Activated B cell treated with CpG ODN at 0.5 μM for 24 hours (primary cell): ENCODE data around the gene CDKAL1. TPM values are rescaled to one million over a fixed set of nuclear protein-coding genes. Genes with fewer than 3 reads are reported as not detected.
"Not testable (repeated sequence)": the region's sequence is repeated elsewhere in the genome, so short reads cannot be mapped to it uniquely, and the experiment has no call there.

ENCODE experiments used
- ATAC-seq: fragments of 200-7000 bp; cut with Tn5 transposase; one replicate; pipeline ENCODE4 v1.10.0; 2021; ENCODE audit warnings: low read depth, mild to moderate bottlenecking, moderate library complexity
- CTCF ChIA-PET: fragments of 350-600 bp; sonication (Branson Sonifier 250); formaldehyde crosslinking; loops from one replicate; lab custom pipeline; 2021; ENCODE audit warnings: antibody characterized with exemption; lab: Charles Lee
- POLR2A ChIA-PET: fragments of 350-600 bp; sonication (Branson Sonifier 250); formaldehyde crosslinking; loops from one replicate; lab custom pipeline; 2021; ENCODE audit warnings: antibody characterized with exemption; lab: Charles Lee
- DNase-seq: peaks from one replicate; pipeline ENCODE4 v3.0.0; 2022
- H3K27ac Mint-ChIP-seq: one replicate; pipeline ENCODE4 v1.8.0; 2020; ENCODE audit warnings: mixed read lengths
- H3K27me3 Mint-ChIP-seq: one replicate; pipeline ENCODE4 v1.8.0; 2021; ENCODE audit warnings: mixed read lengths
- H3K36me3 Mint-ChIP-seq: one replicate; pipeline ENCODE4 v1.8.0; 2021; ENCODE audit warnings: low read depth, mixed read lengths
- H3K4me1 Mint-ChIP-seq: one replicate; pipeline ENCODE4 v1.8.0; 2021; ENCODE audit warnings: mixed read lengths
- H3K4me3 Mint-ChIP-seq: one replicate; pipeline ENCODE4 v1.8.0; 2020; ENCODE audit warnings: mild to moderate bottlenecking, mixed read lengths
- H3K9me3 Mint-ChIP-seq: one replicate; pipeline ENCODE4 v1.8.0; 2020; ENCODE audit warnings: mixed read lengths
- intact Hi-C: fragments of 100-400 bp; cut with micrococcal nuclease; formaldehyde crosslinking; loops from one replicate; pipeline ENCODE4 v1.15.1; 2024
- total RNA-seq: library from RNA; stranded (reverse); gene quantifications from 2 replicates; pipeline ENCODE4 v1.2.3, GENCODE V29; 2022
- TF ChIP-seq, protein P1 (sequence below): fragments of 200-600 bp; IDR thresholded peaks from one replicate; pipeline ENCODE4 v1.8.0; 2022; ENCODE audit warnings: antibody characterized with exemption, mild to moderate bottlenecking

CDKAL1 gene
- total RNA-seq, 1 donor from 2014 or later = 31.9 TPM

DNA sequence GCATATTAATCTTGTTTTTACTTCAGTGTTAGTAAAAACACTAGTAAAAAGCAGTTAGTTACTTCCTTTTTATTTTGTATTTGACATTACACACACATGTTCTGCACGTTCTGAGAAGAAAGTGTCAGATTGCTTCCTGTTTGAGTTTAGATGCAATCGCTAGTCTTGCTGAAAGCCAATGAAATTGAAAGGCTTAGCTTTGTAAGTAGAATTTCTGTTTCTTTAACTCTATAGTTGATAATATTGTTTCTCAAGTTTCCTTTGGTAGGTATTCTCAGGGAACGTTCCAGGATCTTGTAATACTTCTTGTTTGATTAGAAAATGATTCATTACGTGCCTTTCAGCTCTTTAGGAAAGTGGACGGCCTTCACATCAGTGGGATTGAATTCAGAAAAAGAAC, 55.0 kb downstream of the CDKAL1 start:
- TF ChIP-seq, protein P1, sequence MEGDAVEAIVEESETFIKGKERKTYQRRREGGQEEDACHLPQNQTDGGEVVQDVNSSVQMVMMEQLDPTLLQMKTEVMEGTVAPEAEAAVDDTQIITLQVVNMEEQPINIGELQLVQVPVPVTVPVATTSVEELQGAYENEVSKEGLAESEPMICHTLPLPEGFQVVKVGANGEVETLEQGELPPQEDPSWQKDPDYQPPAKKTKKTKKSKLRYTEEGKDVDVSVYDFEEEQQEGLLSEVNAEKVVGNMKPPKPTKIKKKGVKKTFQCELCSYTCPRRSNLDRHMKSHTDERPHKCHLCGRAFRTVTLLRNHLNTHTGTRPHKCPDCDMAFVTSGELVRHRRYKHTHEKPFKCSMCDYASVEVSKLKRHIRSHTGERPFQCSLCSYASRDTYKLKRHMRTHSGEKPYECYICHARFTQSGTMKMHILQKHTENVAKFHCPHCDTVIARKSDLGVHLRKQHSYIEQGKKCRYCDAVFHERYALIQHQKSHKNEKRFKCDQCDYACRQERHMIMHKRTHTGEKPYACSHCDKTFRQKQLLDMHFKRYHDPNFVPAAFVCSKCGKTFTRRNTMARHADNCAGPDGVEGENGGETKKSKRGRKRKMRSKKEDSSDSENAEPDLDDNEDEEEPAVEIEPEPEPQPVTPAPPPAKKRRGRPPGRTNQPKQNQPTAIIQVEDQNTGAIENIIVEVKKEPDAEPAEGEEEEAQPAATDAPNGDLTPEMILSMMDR = no peak
- POLR2A ChIA-PET = no interaction called here
- H3K27ac Mint-ChIP-seq = no peak overlapping the region
- peaks cover 49% of the 10 kb centered on the region for H3K36me3 Mint-ChIP-seq
- H3K27me3 Mint-ChIP-seq = no peaks in the 10 kb centered on the region
- no peak overlapping the region for H3K4me3 Mint-ChIP-seq
- DNase-seq (no peak), ATAC-seq (no peak)
- intact Hi-C loops = no loop called here
- CTCF ChIA-PET = no interaction called here
- peaks cover 5% of the 10 kb centered on the region for H3K9me3 Mint-ChIP-seq
- peaks cover 4% of the 10 kb centered on the region for H3K4me1 Mint-ChIP-seq

DNA sequence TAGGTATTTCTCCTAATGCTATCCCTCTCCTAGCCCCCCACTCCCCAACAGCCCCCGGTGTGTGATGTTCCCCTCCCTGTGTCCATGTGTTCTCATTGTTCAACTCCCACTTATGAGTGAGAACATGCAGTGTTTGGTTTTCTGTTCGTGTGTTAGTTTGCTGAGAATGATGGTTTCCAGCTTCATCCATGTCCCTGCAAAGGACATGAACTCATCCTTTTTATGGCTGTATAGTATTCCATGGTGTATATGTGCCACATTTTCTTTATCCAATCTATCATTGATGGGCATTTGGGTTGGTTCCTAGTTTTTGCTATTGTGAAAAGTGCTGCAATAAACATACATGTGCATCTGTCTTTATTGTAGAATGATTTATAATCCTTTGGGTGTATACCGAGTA, 56.2 kb downstream of the CDKAL1 start:
- CTCF ChIA-PET, H3K9me3 Mint-ChIP-seq, intact Hi-C loops, H3K27ac Mint-ChIP-seq, H3K27me3 Mint-ChIP-seq, ATAC-seq, H3K4me1 Mint-ChIP-seq, H3K4me3 Mint-ChIP-seq, DNase-seq, POLR2A ChIA-PET: not testable (repeated sequence)
- peaks cover 52% of the 10 kb centered on the region for H3K36me3 Mint-ChIP-seq

DNA sequence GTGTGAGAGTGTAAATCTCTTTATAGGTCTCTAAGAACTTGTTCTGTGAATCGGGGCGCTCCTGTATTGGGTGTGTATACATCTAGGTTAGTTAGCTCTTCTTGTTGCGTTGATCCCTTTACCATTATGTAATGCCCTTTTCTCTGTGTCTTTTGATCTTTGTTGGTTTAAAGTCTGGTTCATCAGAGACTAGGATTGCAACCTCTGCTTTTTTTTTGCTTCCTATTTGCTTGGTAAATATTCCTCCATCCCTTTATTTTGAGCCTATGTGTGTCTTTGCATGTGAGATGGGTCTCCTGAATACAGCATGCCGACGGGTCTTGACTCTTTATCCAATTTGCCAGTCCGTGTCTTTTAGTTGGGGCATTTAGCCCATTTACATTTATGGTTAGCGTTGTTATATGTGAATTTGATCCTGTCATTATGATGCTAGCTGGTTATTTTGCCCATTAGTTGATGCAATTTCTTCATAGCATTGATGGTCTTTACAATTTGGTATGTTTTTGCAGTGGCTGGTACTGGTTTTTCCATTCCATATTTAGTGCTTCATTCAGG, 60.1 kb downstream of the CDKAL1 start:
- H3K4me3 Mint-ChIP-seq, intact Hi-C loops, H3K27me3 Mint-ChIP-seq, ATAC-seq, POLR2A ChIA-PET, DNase-seq, H3K9me3 Mint-ChIP-seq, CTCF ChIA-PET, H3K4me1 Mint-ChIP-seq, H3K27ac Mint-ChIP-seq: not testable (repeated sequence)
- H3K36me3 Mint-ChIP-seq = peaks cover 62% of the 10 kb centered on the region

DNA sequence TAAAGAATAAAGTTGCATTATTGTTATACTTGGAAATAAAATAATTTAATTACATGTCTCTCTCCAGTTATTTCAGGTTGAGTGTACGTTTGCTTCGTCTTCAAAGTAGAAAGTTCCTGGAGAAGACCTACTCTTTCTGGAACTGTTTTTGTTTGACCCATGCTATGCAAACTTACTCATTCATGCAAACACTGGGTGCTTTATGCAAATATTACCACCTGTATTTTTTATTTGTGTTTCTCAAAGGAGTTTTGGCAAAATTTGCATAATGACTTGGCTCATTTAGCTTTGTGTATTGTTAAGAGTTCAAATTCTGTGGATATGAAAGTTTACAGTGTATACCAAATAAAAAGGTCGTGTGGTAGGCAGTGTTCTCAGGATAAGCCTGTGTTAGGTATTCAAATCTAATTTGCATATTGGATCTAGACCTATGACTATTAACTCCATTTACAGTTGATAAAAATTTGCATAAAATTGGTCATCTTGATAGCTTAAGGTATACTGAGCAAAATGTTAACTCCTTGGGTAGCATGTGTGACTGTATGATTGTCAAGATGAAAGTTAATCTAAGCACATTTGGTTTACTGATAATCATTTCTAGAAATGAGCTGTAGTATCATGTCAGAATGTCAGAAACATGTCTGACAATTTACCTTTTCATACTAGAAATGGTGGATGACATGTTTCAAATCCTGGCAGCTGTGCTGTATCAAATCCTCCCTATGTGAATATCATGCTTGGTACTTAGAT, 65.2 kb downstream of the CDKAL1 start:
- intact Hi-C loops = no loop called here
- Mint-ChIP-seq H3K4me1 (peaks cover 8% of the 10 kb centered on the region), H3K4me3 (no peak overlapping the region), H3K36me3 (peaks cover 47% of the 10 kb centered on the region), H3K9me3 (peaks cover 2% of the 10 kb centered on the region), H3K27me3 (no peaks in the 10 kb centered on the region), H3K27ac (no peak overlapping the region)
- DNase-seq = no peak
- no peak for ATAC-seq
- ChIA-PET POLR2A (no interaction called here), CTCF (no interaction called here)
- TF ChIP-seq, protein P1 = no peak

DNA sequence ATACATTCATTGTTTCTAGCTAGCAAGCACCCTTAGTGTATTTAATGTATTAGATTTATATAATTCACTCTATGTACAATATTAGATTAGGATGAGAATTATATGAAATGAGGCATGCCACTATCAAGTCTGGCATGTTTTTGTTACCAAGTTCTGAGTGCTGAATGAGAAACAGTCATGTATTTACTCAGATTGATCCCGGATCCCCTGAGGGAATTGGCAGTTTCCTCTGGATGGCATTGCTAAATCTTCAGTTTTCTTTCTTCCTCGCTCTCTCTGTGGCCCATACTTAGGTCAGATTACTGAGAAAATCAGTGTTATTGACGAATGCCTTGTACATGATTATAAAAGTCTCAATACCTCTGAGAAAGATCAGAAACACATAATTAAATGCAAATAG, 66.6 kb downstream of the CDKAL1 start:
- ATAC-seq = no peak
- intact Hi-C loops = no loop called here
- CTCF ChIA-PET = no interaction called here

DNA sequence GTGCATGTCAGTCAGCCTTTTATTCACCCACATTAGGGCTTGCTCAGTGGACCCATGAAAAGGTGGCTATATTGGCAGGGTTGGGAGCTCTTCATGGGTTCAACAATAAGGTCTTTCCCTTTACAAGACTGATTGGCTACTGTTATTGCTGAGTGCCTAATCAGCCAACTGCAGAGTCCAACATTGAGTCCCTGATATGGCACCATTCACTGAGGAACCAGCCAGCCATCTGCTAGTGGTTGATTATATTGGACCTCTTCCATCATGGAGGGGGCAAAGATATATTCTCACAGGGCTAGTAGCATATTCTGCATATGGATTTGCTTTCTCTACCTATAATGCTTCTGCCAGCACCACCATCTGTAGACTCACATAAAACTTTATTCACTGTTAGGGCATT, 69.9 kb downstream of the CDKAL1 start:
- no peaks in the 10 kb centered on the region for H3K27me3 Mint-ChIP-seq
- DNase-seq (no peak), ATAC-seq (no peak)
- intact Hi-C loops = no loop called here
- H3K4me1 Mint-ChIP-seq = peaks cover 10% of the 10 kb centered on the region
- POLR2A ChIA-PET = no interaction called here
- H3K4me3 Mint-ChIP-seq = no peak overlapping the region
- CTCF ChIA-PET = no interaction called here
- TF ChIP-seq, protein P1 = no peak
- no peak overlapping the region for H3K27ac Mint-ChIP-seq
- H3K9me3 Mint-ChIP-seq = no peaks in the 10 kb centered on the region
- peaks cover 29% of the 10 kb centered on the region for H3K36me3 Mint-ChIP-seq

More for the DNA sequence above, 66.6 kb downstream of the CDKAL1 start:
- POLR2A ChIA-PET = no interaction called here
- H3K27me3 Mint-ChIP-seq = no peaks in the 10 kb centered on the region
- TF ChIP-seq, protein P1 = no peak
- DNase-seq = no peak
- peaks cover 8% of the 10 kb centered on the region for H3K4me1 Mint-ChIP-seq
- H3K9me3 Mint-ChIP-seq = no peaks in the 10 kb centered on the region
- no peak overlapping the region for H3K4me3 Mint-ChIP-seq
- H3K27ac Mint-ChIP-seq = no peak overlapping the region
- peaks cover 35% of the 10 kb centered on the region for H3K36me3 Mint-ChIP-seq
